ENCODE results near the gene RASSF5.

GRCh38 chr1:206609229-206609991 is 102.1 kb downstream of the RASSF5 start:
- TF ChIP-seq CTCF (IDR thresholded peaks at IDR 0.05): no peak
- TF ChIP-seq POLR2A (IDR thresholded peaks at IDR 0.05): no peak
